Measurements from ENCODE around the gene ITSN2.

DNA sequence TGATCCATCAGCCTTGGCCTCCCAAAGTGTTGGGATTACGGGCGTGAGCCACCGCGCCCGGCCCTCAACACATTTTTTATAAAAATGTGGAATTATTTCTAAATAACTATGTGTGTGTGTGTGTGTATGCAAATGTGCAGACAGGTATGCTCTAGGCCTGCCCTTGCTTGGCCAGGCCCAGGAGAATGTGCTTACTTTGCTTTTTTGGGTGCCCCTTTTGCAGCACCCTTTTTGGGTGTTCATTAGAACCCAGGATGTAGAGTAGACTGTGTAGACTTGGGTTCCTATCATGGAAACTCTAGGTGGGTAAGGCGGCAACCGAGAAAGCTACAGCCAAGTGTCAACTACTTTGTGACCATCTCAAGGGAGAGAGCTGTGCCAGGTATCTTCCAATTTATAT is 11.7 kb upstream of the ITSN2 start:
- TF ChIP-seq, protein P1, sequence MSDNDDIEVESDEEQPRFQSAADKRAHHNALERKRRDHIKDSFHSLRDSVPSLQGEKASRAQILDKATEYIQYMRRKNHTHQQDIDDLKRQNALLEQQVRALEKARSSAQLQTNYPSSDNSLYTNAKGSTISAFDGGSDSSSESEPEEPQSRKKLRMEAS (IDR thresholded peaks at IDR 0.05; ENCODE audit: low read depth, low read length), result no peak
- TF ChIP-seq, protein P2, sequence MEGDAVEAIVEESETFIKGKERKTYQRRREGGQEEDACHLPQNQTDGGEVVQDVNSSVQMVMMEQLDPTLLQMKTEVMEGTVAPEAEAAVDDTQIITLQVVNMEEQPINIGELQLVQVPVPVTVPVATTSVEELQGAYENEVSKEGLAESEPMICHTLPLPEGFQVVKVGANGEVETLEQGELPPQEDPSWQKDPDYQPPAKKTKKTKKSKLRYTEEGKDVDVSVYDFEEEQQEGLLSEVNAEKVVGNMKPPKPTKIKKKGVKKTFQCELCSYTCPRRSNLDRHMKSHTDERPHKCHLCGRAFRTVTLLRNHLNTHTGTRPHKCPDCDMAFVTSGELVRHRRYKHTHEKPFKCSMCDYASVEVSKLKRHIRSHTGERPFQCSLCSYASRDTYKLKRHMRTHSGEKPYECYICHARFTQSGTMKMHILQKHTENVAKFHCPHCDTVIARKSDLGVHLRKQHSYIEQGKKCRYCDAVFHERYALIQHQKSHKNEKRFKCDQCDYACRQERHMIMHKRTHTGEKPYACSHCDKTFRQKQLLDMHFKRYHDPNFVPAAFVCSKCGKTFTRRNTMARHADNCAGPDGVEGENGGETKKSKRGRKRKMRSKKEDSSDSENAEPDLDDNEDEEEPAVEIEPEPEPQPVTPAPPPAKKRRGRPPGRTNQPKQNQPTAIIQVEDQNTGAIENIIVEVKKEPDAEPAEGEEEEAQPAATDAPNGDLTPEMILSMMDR (IDR thresholded peaks at IDR 0.05; ENCODE audit: low read depth, low read length), result no peak
- no peak for TF ChIP-seq POLR2A (IDR thresholded peaks at IDR 0.05; ENCODE audit: extremely low read depth, insufficient read length)

Data from NB4 (cell line).